Activated CD8-positive, alpha-beta memory T cell treated with anti-CD3 and anti-CD28 coated beads, Interleukin-2, amount 50 U/mL, for 1 hour (primary cell): Measurements from ENCODE around the gene AKAP7.
"Not testable (repeated sequence)": the region's sequence is repeated elsewhere in the genome, so short reads cannot be mapped to it uniquely, and the experiment has no call there.

Source experiments
- DNase-seq: peaks from one replicate; pipeline ENCODE4 v3.0.0-alpha.2; 2020; ENCODE audit errors: extremely low read depth

The AKAP7 gene

DNA sequence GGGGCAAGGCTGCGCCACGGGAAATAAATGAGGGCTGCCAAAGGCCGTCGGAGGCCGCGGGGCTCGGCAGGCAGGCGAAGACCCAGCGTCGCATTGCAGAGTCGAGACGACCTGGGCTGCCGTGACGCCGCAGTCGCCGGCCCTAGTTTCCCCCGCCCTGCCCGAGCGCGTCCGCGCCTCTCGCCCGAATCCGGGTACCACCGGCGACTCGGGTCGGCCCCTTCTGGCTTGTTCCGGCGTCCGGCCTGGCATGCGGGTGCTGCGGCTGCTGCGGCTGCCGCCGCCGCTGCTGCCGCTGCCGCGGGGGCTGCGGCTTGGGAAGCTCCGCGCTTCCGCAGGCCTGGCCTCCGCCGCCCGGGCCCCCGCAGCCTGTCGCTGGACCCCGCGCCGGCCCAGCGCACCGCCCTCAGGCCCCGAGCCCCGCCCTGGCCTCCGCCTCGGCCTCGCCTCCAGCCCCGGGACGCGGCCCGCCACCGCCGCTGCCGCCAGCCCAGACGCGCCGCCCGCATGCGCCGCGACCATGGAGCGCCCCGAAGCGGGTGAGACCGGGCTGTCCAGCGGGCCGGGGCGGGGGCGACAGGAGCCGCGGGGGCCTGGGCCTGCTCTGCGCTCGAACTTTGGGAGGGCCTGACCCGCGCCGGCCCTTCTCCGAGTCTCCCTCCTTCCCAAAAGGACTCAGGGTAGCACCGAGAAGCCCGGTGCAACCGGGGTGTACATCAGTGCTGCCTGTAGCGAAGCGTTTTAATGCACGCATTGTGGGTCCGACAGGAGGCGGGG lies at the start of gene AKAP7:
TSS of gene AKAP7 (plus strand) at position 224 of the 777 bp plus-strand sequence. CDS start at position 521, 297 bp downstream.
- no peak for DNase-seq

DNA sequence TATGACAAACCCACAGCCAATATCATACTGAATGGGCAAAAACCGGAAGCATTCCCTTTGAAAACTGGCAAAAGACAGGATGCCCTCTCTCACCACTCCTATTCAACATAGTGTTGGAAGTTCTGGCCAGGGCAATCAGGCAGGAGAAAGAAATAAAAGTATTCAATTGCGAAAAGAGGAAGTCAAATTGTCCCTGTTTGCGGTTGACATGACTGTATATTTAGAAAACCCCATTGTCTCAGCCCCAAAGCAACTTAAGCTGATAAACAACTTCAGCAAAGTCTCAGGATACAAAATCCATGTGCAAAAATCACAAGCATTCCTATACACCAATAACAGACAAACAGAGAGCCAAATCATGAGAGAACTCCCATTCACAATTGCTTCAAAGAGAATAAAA lies 44.9 kb upstream of the AKAP7 start:
- not testable (repeated sequence) for DNase-seq

DNA sequence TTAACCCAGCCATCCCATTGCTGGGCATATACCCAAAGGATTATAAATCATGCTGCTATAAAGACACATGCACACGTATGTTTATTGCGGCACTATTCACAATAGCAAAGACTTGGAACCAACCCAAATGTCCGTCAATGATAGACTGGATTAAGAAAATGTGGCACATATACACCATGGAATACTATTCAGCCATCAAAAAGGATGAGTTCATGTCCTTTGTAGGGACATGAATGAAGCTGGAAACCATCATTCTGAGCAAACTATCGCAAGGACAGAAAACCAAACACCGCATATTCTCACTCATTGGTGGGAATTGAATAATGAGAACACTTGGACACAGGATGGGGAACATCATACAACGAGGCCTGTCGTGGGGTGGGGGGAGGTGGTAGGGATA lies 43.3 kb upstream of the AKAP7 start:
- not testable (repeated sequence) for DNase-seq

DNA sequence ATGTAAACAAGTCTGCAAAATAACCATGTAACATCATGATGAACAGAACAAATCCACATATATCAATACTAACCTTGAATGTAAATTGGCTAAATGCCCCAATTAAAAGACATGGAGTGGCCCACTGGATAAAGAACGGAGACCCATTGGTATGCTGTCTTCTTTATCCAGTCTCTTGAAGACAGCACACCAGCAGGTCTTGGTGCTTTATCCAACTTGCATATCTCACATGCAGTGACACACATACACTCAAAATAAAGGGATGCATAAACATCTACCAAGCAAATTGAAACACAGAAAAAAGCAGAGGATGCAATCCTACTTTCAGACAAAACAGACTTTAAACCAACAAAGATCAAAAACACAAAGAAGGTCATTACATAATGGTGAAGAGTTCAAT lies 41.9 kb upstream of the AKAP7 start:
- no peak for DNase-seq

DNA sequence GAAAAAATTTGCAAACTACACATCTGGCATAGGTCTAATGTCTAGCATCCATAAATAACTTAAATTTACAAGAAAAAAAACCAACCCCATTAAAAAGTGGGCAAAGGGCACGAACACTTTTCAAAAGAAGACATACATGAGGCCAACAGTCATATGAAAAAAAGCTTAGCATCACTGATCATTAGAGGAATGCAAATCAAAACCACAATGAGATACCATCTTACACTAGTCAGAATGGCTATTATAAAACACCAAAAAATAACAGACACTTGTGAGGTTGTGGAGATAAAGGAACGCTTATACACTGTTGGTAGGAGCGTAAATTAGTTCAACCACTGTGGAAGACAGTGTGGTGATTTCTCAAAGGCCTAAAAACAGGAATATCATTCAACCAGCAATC lies 38.5 kb upstream of the AKAP7 start:
- no peak for DNase-seq

DNA sequence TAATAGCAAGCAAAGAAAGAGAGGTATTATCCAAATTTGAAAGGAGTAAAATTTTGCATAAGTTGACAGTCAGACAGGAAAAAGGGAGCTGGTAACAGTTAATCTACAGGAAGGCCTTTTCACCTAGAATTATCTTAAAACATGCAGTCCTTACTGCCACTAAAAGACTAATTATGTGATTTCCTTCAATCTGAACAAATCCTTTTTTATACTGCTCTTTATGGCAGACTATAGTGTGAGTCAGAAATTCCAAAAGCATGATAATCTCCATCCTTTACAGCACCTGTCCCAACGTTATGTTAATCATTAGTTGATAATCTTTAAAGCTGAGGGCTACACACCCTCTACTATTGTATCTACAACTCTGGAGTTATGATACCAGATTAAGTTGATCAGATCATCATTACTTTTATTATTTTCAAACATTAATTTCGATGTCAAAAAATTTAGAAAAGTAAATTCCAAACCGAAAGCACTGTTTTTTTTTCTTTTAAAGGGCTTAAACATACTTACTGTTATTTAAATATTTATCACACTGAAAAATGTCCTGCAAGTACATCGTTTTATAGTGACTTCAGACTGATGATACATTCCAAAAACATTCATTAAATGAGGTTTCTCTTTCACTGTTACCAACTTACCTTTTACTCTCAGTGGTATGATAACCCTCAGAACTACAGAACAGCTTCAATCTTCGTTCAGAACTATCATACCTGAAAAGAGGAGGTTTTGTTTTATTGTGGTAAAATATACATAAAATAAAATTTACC lies 33.2 kb upstream of the AKAP7 start:
- no peak for DNase-seq

DNA sequence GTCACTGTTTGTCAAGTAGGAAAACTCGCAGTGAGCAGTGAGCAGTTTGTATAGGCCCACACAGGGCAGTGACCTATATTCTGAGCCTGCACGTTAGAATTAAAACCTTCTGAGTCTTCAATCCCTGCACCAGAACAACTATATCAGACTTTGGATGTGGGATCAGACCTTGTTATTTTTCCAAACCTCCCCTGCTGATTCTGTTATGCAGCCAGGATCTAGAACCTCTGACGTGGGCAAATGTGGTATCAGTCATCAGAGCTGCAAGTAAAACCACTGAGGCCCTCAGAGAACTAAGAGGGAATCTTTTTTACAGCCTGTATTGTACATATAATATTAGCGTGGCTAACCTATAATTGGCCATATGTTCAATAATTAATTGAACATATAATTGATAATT lies 32.0 kb upstream of the AKAP7 start:
- no peak for DNase-seq

DNA sequence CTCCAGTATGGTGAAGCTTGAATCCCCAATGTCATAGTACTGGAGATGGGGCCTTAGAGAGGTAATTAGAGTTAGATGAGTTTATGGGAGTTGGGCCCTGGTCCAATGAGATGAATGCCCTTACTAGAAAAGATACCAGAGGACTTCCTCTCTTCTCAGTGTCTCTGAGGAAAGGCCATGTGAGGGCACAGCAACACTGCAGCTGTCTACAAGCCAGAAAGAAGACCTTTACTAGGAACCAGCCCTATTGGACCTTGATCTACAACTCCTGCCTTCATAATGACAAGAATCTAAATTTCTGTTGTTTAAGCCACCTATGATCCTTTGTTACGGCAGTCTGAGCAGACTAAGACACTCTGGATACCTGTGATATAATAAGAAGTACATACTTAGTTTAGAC lies 31.4 kb upstream of the AKAP7 start:
- DNase-seq, result no peak

DNA sequence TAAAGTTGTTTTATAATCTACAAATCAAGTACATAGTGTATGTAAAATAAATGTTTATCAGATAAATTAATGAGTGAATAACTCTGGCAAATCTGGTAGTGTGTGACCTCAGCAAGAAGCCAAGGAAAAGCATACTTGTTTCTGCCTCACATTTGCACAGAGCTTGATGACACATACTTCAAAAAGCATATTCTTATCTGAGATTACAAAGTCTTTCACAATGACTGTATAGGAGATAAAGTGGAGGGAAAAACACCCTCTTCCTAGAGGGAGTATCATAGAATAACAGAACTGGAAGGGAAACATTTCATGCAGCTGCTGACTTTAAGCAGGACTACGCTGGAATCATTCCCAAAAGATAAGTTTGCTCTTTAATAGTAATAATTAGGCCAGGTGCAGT lies 28.1 kb upstream of the AKAP7 start:
- DNase-seq, result no peak

DNA sequence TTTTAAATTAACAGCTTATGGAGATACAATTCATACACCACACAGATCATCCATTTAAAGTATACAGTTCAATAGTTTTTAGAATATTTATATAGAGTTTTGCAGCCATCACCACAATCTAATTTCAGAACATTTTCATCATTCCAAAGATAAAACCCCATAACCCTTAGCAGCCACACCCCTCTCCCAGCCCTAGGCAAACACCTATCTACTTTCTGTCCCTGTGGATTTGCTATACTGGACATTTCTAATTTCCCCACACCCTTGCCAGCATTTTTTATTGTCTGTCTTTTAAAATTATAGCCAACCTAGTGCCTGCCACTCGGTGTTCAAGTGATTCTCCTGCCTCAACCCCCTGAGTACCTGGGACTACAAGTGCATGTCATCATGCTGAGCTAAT lies 23.0 kb upstream of the AKAP7 start:
- DNase-seq, result no peak

DNA sequence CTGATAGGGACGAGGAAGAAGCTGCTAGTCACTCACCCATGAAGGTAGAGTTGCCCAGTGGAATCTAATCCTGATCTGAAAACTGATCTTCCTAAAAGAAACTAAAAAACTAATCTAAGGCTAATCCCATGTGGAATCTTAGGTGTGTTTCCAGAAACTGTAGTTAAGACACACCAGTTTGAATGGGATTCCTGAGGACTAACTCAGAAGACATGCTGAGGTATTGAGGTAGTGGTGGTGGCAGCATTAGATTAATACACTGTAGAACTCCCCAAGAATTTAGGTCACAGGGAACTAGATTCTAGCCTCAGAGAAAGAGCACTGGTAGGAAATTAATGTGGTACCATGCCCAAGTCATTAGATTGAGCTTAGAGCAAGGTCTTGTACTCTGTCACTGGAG lies 19.6 kb upstream of the AKAP7 start:
- DNase-seq, result no peak

DNA sequence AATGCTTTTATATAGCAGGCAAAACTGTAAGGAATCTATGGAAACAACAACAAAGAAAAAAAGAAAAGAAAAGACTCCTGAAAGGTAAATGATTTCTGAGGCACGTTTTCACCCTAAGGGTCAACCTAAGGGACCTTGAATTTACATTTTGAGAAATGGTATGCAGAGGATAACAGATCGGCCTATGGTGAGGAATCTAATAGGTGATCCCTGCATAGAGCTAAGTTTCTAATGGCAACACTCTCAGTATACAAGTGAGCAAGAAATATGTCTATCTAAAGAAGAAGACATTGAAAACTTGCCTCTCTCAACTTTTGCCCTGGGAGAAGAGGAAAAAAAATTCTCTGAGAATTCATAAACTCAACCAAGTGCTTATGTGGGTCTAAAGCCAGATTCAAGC lies 18.9 kb upstream of the AKAP7 start:
- DNase-seq, result no peak

DNA sequence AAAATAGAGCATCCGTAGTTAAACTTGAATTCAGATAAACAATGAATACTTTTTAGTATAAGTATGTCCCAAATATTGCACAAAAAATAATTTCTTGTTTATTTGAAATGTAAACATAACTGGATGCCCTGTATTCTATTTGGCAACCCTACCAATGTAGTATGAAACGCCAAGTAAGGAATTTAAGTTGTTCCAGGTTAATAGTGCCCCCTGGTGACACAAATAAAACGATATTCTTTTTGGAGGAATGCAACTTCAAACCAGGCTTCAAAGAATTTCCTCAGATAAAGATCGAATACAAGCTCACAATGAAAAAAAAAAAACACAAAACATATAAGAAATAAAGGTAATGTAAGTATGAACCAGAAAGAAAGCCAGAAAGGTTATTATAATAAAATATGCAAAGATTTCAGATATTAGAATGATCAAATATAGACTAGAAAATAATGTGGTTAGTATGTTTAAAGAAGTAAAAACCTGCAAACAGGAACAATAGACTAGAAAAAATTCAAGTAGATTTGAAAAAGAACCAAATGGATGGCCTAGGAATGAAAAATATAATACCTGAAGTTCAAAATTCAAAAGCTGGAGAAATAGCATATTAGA lies 18.4 kb upstream of the AKAP7 start:
- no peak for DNase-seq

DNA sequence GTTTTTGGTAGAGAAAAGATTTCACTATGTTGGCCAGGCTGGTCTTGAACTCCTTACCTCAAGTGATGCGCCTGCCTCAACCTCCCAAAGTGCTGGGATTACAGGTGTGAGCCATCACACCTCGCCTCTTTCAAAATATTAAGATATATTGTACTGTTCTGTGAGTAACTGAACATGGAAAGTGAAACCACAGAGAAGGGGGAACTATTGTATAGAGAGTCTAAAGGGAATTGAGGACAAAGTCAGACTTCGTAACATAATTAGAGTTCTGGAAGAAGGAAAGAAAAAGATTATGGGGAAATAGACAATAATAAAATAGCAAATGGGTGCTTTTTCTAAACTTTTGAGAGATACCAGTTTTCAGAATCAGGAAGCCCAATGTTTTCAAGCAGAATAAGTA lies 17.4 kb upstream of the AKAP7 start:
- no peak for DNase-seq

DNA sequence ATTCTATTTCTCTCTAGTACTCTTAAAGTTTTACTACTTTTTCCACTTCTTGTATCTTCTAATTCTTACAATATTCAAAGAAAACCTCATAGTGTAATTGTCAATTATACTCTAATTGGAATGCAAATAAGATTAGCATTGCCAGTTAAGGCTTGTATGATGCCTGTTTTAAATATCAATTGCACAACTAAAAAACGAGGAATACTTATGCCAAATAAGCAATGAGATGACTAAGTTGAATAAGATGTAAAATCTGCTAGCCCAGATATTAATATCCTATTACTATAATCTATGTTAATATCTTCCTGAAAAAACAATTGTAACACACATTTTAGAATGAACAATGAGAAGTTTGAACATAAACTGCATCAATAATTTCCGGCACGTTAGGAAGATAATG lies 13.3 kb upstream of the AKAP7 start:
- DNase-seq, result no peak

DNA sequence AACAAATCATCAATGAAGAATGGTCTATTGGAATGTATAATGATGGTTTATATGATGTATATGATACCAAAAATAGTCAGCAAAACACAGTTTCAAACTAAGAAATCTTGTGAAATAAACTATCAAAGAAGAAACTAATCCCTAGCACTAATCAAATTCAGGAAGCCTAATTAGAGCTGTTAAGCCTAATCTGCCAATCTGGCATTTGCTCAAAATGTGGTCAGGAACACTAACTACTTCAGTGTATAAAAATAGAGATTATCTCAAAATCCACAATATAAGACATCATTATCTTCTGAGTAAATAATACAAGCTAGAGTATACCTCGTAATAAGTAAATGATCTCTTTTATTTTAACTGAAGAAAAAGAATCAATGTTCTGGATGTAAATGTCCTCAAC lies 12.8 kb upstream of the AKAP7 start:
- DNase-seq, result no peak

DNA sequence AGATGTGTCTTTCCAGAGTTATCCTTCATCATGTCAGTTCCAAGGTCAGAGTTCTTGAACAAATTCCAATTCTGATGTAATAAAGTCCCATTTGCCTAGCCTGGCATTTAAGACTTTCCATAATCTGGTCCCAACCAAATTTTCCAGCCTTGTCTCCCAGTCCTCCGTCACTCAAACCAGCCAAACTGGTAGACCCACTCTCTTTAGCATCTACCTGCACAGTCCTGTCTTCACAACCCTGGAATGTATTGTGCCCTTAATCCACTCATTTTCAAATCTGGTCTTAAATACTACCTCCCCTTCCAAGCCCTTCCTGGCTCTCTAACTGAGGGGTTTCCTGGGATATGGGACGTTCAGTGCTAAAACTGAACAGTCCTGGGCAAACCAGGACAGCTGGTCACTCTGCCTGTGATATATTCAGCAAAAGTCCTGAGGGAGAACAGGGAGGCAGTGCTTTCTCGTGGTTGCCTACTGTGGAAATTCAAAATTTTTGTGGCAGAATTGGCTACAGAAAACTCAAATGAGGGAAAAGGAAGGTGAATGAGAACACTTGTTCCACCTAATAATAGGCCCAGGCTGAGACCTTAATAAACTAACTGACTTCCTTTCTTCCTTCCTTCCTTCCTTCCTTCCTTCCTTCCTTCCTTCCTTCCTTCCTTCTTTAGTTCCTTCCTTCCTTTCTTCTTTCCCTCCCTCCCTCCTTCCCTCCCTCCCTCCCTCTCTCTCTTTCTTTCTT lies 10.8 kb upstream of the AKAP7 start:
- DNase-seq, result no peak

DNA sequence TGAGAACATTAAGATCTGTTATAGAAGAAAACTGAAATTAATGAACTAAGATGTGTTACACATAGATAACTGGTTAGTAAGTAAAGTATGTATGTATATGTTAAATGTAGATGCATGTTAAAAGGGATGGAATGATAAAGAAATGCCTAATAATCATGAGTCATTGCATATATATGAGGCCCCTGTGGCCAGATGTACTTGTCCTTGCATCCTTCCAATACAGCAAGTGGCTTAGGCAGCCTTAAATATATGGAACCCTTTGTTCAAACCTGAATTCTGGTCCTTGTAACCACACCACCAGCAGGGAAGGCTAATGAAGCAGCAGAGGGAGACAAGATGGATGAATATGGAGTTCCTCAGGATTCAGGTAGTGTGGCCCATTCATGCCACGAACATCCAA lies 9.8 kb upstream of the AKAP7 start:
- DNase-seq, result no peak

DNA sequence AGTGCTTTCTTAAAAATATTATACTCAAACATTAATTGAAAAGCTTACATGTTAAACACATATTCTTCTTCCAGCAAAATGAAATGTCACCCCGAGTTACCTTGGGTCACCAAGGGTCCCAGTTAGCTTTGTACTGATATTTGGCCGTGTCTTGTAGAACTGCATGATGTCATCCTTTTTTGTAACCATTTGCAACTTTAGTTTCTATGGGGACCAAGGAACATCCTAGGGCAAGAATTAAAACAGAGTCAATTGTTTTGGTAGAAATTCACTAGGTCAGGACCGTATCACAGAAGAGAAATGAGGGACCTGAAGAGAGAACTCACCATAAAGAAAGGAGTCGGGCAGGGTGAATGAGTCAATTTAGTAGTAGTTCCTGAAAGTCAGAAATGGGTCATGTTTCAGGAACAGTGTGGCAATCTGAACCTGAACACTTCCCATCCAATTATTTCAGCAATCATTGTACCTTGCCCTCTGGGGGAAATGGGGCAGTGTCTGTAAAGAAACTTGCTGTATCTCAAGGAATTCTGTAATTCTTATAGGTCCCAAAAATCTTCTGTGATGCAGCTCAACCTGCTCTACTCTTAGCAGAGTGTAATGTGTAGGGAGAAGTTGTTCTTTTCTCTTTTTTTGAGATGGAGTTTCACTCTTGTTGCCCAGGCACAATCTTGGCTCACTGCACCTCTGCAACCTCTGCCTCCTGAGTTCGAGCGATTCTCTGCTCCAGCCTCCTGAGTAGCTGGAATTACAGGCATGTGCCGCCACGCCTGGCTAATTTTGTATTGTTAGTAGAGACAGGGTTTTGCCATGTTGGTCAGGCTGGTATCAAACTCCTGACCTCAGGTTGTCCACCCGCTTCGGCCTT lies 5.3 kb upstream of the AKAP7 start:
- no peak for DNase-seq

DNA sequence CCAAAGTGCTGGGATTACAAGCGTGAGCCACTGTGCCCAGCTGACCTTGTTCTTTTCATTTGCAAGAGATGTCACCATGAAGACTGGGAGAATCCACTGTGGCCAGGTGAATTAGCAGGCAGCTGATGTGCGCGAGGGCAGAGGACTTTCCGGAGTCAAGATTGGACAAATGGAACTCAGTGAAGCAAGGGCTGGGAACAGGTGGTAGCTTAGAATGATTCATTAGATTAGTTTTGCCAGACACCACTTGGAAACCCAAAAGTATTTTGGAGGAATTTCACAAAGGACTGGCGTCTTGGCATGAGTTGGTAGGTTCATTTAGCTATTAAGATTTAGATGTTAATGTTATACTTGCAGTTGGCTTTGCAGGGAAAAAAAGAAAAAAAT lies 4.7 kb upstream of the AKAP7 start:
- no peak for DNase-seq

DNA sequence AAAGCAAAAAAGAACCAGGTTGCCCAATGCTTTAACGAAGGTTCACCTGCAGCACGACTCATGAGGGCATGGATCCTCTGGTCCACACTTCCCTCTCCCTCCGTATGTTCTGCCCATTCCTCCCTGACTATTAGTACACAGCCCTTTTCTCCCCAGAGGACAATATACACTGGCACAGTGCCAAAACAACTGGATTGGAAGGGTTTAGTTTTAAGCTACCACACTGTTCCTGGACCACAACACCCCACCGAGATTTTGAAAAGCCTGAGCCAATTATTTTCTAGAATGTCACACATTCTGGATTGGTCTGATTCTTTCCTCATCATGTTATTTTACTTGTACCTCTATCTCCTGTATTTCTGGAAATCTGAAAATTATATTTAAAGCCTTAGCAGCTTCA lies 2.9 kb upstream of the AKAP7 start:
- no peak for DNase-seq
